Right ventricle myocardium superior (tissue), 1 donor: Measurements from ENCODE around the gene PRDX4. TPM values are rescaled to one million over a fixed set of nuclear protein-coding genes. Genes with fewer than 3 reads are reported as not detected.

Experiments used
- total RNA-seq: library from RNA; stranded (reverse); fragmentation: NEBNext Ultra II Directional; extraction: Animal tissue kit (Norgen Biotek cat#: 25700); gene quantifications from one replicate; pipeline ENCODE4 v1.2.1, GENCODE V29; 2021
- donor health status: DM: no; HTN: yes; CAD: no; lungs with severe emphysema.

The PRDX4 gene
- total RNA-seq, 1 donor from 2014 or later, result 44.9 TPM

Other genes starting within 250 kb of the PRDX4 start
- 44.5 TPM for gene ACOT9, start 75.8 kb downstream of the PRDX4 start, total RNA-seq
- 111 TPM for gene SAT1, start 115.7 kb downstream of the PRDX4 start, total RNA-seq
- gene APOO, start 240.4 kb downstream of the PRDX4 start, total RNA-seq, result 112 TPM
- gene CXorf58, start 240.5 kb downstream of the PRDX4 start, total RNA-seq, result 0.22 TPM